SK-N-SH (cell line): ENCODE data around the gene PIK3CA. TPM values are rescaled to one million over a fixed set of nuclear protein-coding genes. Genes with fewer than 3 reads are reported as not detected.

Experiments
- CTCF ChIA-PET: fragments of 300-600, 350-600 bp; formaldehyde crosslinking; extraction: SDS; loops from one replicate; lab custom pipeline; 2021; lab: Yijun Ruan, JAX
- POLR2A ChIA-PET: fragments of 350-600 bp; sonication (Branson Sonifier 250); formaldehyde crosslinking; extraction: SDS; loops from one replicate; lab custom pipeline; 2020; ENCODE audit warnings: antibody characterized with exemption, inconsistent platforms; lab: Yijun Ruan, JAX
- DNase-seq: peaks from one replicate; pipeline ENCODE4 v3.0.0; 2012
- H2AFZ ChIP-seq: fragments of 200-600 bp; sonication (generic); 2 replicates; pipeline ENCODE4 v1.8.1; 2016; ENCODE audit warnings: antibody characterized with exemption, mild to moderate bottlenecking, low read depth
- H3F3A ChIP-seq: fragments of 200-600 bp; sonication (generic); replicated peaks from 2 replicates; pipeline ENCODE3; 2016; ENCODE audit warnings: antibody characterized with exemption, mild to moderate bottlenecking; ENCODE audit not compliant: insufficient read depth
- H3K27ac ChIP-seq, 2 experiments: fragments of 200-500 bp in 1 of 2; fragments of 200-600 bp in 1 of 2; sonication (Bioruptor generic) in 1 of 2; sonication (generic), shearing (Covaris generic) in 1 of 2; 2 replicates each; pipeline versions ENCODE4 v1.5.1 to v1.6.1; 2014 to 2016; ENCODE audit warnings: low read depth in 2 of 2, inconsistent platforms in 1 of 2, low read length in 1 of 2, mild to moderate bottlenecking in 1 of 2, mixed read lengths in 1 of 2
- H3K27me3 ChIP-seq: fragments of 200-600 bp; sonication (generic), shearing (Covaris generic); 2 replicates; pipeline ENCODE4 v1.6.1; 2016; ENCODE audit warnings: mixed run types; ENCODE audit not compliant: insufficient read depth
- H3K36me3 ChIP-seq, 2 experiments: fragments of 200-500 bp in 1 of 2; fragments of 200-600 bp in 1 of 2; sonication (Bioruptor generic) in 1 of 2; sonication (generic) in 1 of 2; replicated peaks in 1 of 2; 2 replicates each; pipeline versions ENCODE3 to v1.5.1; 2014 to 2016; ENCODE audit warnings: low read length in 1 of 2, mild to moderate bottlenecking in 1 of 2; ENCODE audit not compliant: insufficient read depth in 2 of 2, control insufficient read depth in 1 of 2
- H3K4me1 ChIP-seq, 2 experiments: fragments of 200-500 bp in 1 of 2; fragments of 200-600 bp in 1 of 2; sonication (Bioruptor generic) in 1 of 2; sonication (generic), shearing (Covaris generic) in 1 of 2; 2 replicates each; pipeline versions ENCODE4 v1.5.1 to v1.6.1; 2014 to 2016; ENCODE audit warnings: low read depth in 1 of 2, low read length in 1 of 2, mixed run types in 1 of 2; ENCODE audit not compliant: insufficient read depth in 2 of 2, control insufficient read depth in 1 of 2
- H3K4me2 ChIP-seq: fragments of 200-600 bp; sonication (generic), shearing (Covaris generic); 2 replicates; pipeline ENCODE4 v1.6.1; 2017; ENCODE audit warnings: mixed run types
- H3K4me3 ChIP-seq, 2 experiments: fragments of 200-500 bp in 1 of 2; fragments of 200-600 bp in 1 of 2; sonication (Bioruptor generic) in 1 of 2; sonication (generic), shearing (Covaris generic) in 1 of 2; 2 replicates each; pipeline versions ENCODE4 v1.5.1 to v1.8.1; 2014 to 2016; ENCODE audit warnings: low read depth in 2 of 2, inconsistent platforms in 1 of 2, low read length in 1 of 2, mild to moderate bottlenecking in 1 of 2, mixed read lengths in 1 of 2, moderate library complexity in 1 of 2
- H3K79me2 ChIP-seq: fragments of 200-600 bp; sonication (generic); 2 replicates; pipeline ENCODE4 v1.8.1; 2017; ENCODE audit warnings: mild to moderate bottlenecking; ENCODE audit not compliant: insufficient read depth
- H3K9ac ChIP-seq: fragments of 200-600 bp; sonication (generic); 2 replicates; pipeline ENCODE4 v1.6.1; 2017; ENCODE audit warnings: mixed run types
- H3K9me2 ChIP-seq: fragments of 200-600 bp; sonication (generic); 2 replicates; pipeline ENCODE4 v1.6.1; 2017; ENCODE audit warnings: mixed run types
- H3K9me3 ChIP-seq: fragments of 200-600 bp; sonication (generic); 2 replicates; pipeline ENCODE4 v1.6.1; 2017; ENCODE audit warnings: mixed run types, mild to moderate bottlenecking, moderate library complexity
- H4K20me1 ChIP-seq: fragments of 200-600 bp; sonication (generic); 2 replicates; pipeline ENCODE4 v1.6.1; 2017; ENCODE audit warnings: mild to moderate bottlenecking, mixed run types; ENCODE audit not compliant: insufficient read depth
- CHD2 ChIP-seq: fragments of 150-350 bp; IDR thresholded peaks from 2 replicates; pipeline ENCODE4 v1.6.1; 2018; ENCODE audit warnings: low read length; ENCODE audit not compliant: partially characterized antibody
- CTCF ChIP-seq: fragments of 200-600 bp; sonication (generic); IDR thresholded peaks from 2 replicates; pipeline ENCODE4 v1.6.1; 2017; ENCODE audit warnings: antibody characterized with exemption, mild to moderate bottlenecking, moderate library complexity
- ELF1 ChIP-seq: IDR thresholded peaks from 2 replicates; pipeline ENCODE4 v1.4.0; 2012
- EZH2phosphoT487 ChIP-seq: fragments of 200-600 bp; sonication (generic); IDR thresholded peaks from 2 replicates; pipeline ENCODE4 v1.6.1; 2017; ENCODE audit warnings: low read depth, mixed run types, mild to moderate bottlenecking, antibody characterized with exemption, moderate library complexity, borderline replicate concordance
- FOSL2 ChIP-seq: IDR thresholded peaks from 2 replicates; pipeline ENCODE4 v1.4.0; 2012; ENCODE audit warnings: low read depth, mild to moderate bottlenecking, moderate library complexity, borderline replicate concordance
- GABPA ChIP-seq: IDR thresholded peaks from 2 replicates; pipeline ENCODE4 v1.4.0; 2012; ENCODE audit warnings: low read depth, mild to moderate bottlenecking
- GATA2 ChIP-seq: sonication (generic); formaldehyde crosslinking; IDR thresholded peaks from 2 replicates; pipeline ENCODE4 v1.5.0; 2020; ENCODE audit warnings: mild to moderate bottlenecking, missing genetic modification reagents
- JUND ChIP-seq: IDR thresholded peaks from 2 replicates; pipeline ENCODE4 v1.4.0; 2012
- MEF2A ChIP-seq: IDR thresholded peaks from 2 replicates; pipeline ENCODE4 v1.4.0; 2012; ENCODE audit warnings: low read depth, borderline replicate concordance
- NFIC ChIP-seq: IDR thresholded peaks from 2 replicates; pipeline ENCODE4 v1.4.0; 2012; ENCODE audit warnings: borderline replicate concordance
- NRF1 ChIP-seq: IDR thresholded peaks from 2 replicates; pipeline ENCODE4 v1.6.1; 2012; ENCODE audit warnings: low read depth, mild to moderate bottlenecking, low read length
- PBX3 ChIP-seq: IDR thresholded peaks from 2 replicates; pipeline ENCODE4; 2012
- POLR2AphosphoS5 ChIP-seq: IDR thresholded peaks from 2 replicates; pipeline ENCODE4 v1.6.1; 2012; ENCODE audit warnings: low read depth, low read length
- RAD21 ChIP-seq: IDR thresholded peaks from 2 replicates; pipeline ENCODE4 v1.6.1; 2012; ENCODE audit warnings: mild to moderate bottlenecking, low read length
- RCOR1 ChIP-seq: fragments of 150-350 bp; IDR thresholded peaks from 2 replicates; pipeline ENCODE4 v1.6.1; 2017; ENCODE audit warnings: antibody characterized with exemption, low read length
- RFX5 ChIP-seq: IDR thresholded peaks from 2 replicates; pipeline ENCODE4 v1.6.1; 2012; ENCODE audit warnings: mild to moderate bottlenecking, improper control_type of control experiment, low read length
- SMC3 ChIP-seq: IDR thresholded peaks from 2 replicates; pipeline ENCODE4 v1.6.1; 2012; ENCODE audit warnings: low read depth, low read length, improper control_type of control experiment
- TCF12 ChIP-seq: IDR thresholded peaks from 2 replicates; pipeline ENCODE4 v1.4.0; 2012
- TEAD4 ChIP-seq: IDR thresholded peaks from 2 replicates; pipeline ENCODE4 v1.4.0; 2012; ENCODE audit warnings: mild to moderate bottlenecking, borderline replicate concordance; ENCODE audit not compliant: insufficient read depth
- USF1 ChIP-seq: IDR thresholded peaks from 2 replicates; pipeline ENCODE4 v1.4.0; 2012; ENCODE audit warnings: low read depth, borderline replicate concordance
- YY1 ChIP-seq: IDR thresholded peaks from 2 replicates; pipeline ENCODE4 v1.4.0; 2012; ENCODE audit warnings: low read depth, mild to moderate bottlenecking
- WGBS: methylation state at CpG from one replicate; pipeline ENCODE4 v1.1.6; 2017; ENCODE audit warnings: low lambda C conversion rate; 5-methylcytosine and 5-hydroxymethylcytosine counted together
- polyA plus RNA-seq, 3 experiments: library from polyadenylated mRNA; depleted of rRNA; stranded (reverse); fragments of >200 nt; gene quantifications; 2 replicates each; pipeline ENCODE4 v1.2.3, GENCODE V29; 2012
- TF ChIP-seq, protein P1 (sequence below): fragments of 150-350 bp; IDR thresholded peaks from 2 replicates; pipeline ENCODE4 v1.6.1; 2017; ENCODE audit warnings: antibody characterized with exemption, low read length, low read depth, borderline replicate concordance
- TF ChIP-seq, protein P2 (sequence below): fragments of 150-350 bp; IDR thresholded peaks from 2 replicates; pipeline ENCODE4 v1.6.1; 2016; ENCODE audit warnings: mild to moderate bottlenecking, low read depth, low read length

The PIK3CA gene
- polyA plus RNA-seq, 1 of the 3 experiments (the other 2 are of a cell fraction), result 3.2 TPM

DNA sequence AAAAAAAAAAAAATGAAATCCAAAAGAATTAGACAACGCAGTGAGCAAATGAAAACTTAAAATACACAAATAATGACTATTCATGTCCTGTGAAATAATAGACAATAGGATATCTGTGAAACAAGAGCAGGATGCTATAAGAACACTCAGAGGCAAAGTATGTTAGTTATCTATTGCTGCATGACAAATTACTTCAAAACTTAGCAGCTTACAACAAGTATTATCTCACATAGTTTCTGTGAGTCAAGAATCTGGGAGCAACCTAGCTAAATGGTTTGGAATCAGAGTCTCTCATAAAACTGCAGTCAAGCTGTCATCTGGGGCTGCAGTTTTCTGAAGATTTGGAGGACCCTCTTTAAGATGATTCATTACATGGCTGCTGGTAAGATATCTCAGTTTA is 40.1 kb upstream of the PIK3CA start:
- H3K9ac ChIP-seq, result peak overlapping the region; percentile 30; the same call in 1 of the 2 replicates
- H3K27me3 ChIP-seq, result no peaks in the 10 kb centered on the region
- H2AFZ ChIP-seq, result peak overlapping the region; percentile 7; the same call in 1 of the 2 replicates
- no peak for DNase-seq
- WGBS, result 6% methylated on average over 1 of the region's 1 CpG
- peak overlapping the region; percentile 20; the same call in 1 of the 2 replicates for H3K4me2 ChIP-seq
- H3K4me3 ChIP-seq, result no peak overlapping the region
- H3K4me1 ChIP-seq, result no peaks in the 10 kb centered on the region; a peak in 1 of 4 replicates
- no peaks in the 10 kb centered on the region for H3K36me3 ChIP-seq
- H3K9me3 ChIP-seq, result peaks cover 4% of the 10 kb centered on the region; the same call in 1 of the 2 replicates
- H3K27ac ChIP-seq, result peak overlapping the region in 1 of 2 experiments; percentile 68; a peak in 2 of 4 replicates
- ChIA-PET POLR2A (no interaction called here), CTCF (interaction anchor here (1.4 to 2.1 kb wide), 4 partner anchors 78 to 214 kb away, joined by 3 to 13 read pairs (median 5); no protein-coding TSS in a partner anchor)
- peaks cover 19% of the 10 kb centered on the region for H3F3A ChIP-seq
- H4K20me1 ChIP-seq, result no peaks in the 10 kb centered on the region
- no peaks in the 10 kb centered on the region for H3K9me2 ChIP-seq
- no peak for TF ChIP-seq EZH2phosphoT487
- TF ChIP-seq MEF2A, result 0 out of 2 replicates have a peak, but pooled peaks have one; percentile 19
- peak; percentile 74 for TF ChIP-seq TEAD4
- TF ChIP-seq PBX3, result peak; percentile 79
- no peak for TF ChIP-seq RAD21
- TF ChIP-seq CHD2, result no peak
- TF ChIP-seq TCF12, result peak; percentile 69
- no peak for TF ChIP-seq GATA2 (CRISPR knock-in tag)
- TF ChIP-seq POLR2AphosphoS5, result no peak
- TF ChIP-seq, protein P1, sequence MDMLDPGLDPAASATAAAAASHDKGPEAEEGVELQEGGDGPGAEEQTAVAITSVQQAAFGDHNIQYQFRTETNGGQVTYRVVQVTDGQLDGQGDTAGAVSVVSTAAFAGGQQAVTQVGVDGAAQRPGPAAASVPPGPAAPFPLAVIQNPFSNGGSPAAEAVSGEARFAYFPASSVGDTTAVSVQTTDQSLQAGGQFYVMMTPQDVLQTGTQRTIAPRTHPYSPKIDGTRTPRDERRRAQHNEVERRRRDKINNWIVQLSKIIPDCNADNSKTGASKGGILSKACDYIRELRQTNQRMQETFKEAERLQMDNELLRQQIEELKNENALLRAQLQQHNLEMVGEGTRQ, result no peak
- peak; percentile 19; the same call in 1 of the 2 replicates for TF ChIP-seq NFIC
- TF ChIP-seq FOSL2, result peak; percentile 65; the same call in 1 of the 2 replicates
- TF ChIP-seq CTCF, result no peak
- TF ChIP-seq NRF1, result no peak
- TF ChIP-seq, protein P2, sequence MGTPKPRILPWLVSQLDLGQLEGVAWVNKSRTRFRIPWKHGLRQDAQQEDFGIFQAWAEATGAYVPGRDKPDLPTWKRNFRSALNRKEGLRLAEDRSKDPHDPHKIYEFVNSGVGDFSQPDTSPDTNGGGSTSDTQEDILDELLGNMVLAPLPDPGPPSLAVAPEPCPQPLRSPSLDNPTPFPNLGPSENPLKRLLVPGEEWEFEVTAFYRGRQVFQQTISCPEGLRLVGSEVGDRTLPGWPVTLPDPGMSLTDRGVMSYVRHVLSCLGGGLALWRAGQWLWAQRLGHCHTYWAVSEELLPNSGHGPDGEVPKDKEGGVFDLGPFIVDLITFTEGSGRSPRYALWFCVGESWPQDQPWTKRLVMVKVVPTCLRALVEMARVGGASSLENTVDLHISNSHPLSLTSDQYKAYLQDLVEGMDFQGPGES, result no peak
- no peak for TF ChIP-seq GABPA
- TF ChIP-seq RCOR1, result no peak
- TF ChIP-seq RFX5, result no peak
- no peak for TF ChIP-seq SMC3
- TF ChIP-seq YY1, result no peak
- TF ChIP-seq JUND, result peak; percentile 74
- no peak for TF ChIP-seq ELF1
- no peak for TF ChIP-seq USF1
- TF ChIP-seq, all 33 proteins: peak for 7
- H3K79me2 ChIP-seq, result no peaks in the 10 kb centered on the region
